Neutrophil (primary cell): ENCODE measurements around the gene HSPA5.
"Not testable (repeated sequence)": the region's sequence is repeated elsewhere in the genome, so short reads cannot be mapped to it uniquely, and the experiment has no call there.

Source experiments
- H3K27ac ChIP-seq: fragments of 200-600 bp; sonication (generic); 2 replicates; pipeline ENCODE4 v1.5.1; 2016; ENCODE audit warnings: mild to moderate bottlenecking, moderate library complexity
- H3K27me3 ChIP-seq: fragments of 200-600 bp; sonication (generic); 2 replicates; pipeline ENCODE4 v1.6.0; 2016; ENCODE audit warnings: mild to moderate bottlenecking
- H3K36me3 ChIP-seq: fragments of 200-600 bp; sonication (generic); 2 replicates; pipeline ENCODE4 v1.5.1; 2017
- H3K4me1 ChIP-seq, 2 experiments: fragments of 200-600 bp in 1 of 2; sonication (generic) in 1 of 2; 1 replicate in 1 of 2; 2 replicates in 1 of 2; pipeline versions ENCODE4 v1.5.1 to v1.6.1; 2013 to 2016; ENCODE audit warnings: low read depth in 1 of 2, low read length in 1 of 2, mild to moderate bottlenecking in 1 of 2, moderate library complexity in 1 of 2; ENCODE audit not compliant: control insufficient read depth in 1 of 2, insufficient read depth in 1 of 2
- H3K4me3 ChIP-seq, 2 experiments: fragments of 200-600 bp in 1 of 2; sonication (generic) in 1 of 2; 1 replicate in 1 of 2; 2 replicates in 1 of 2; pipeline ENCODE4 v1.5.1; 2013 to 2016; ENCODE audit warnings: low read depth in 1 of 2, low read length in 1 of 2, mild to moderate bottlenecking in 1 of 2, moderate library complexity in 1 of 2
- H3K9me3 ChIP-seq: fragments of 200-600 bp; sonication (generic); 2 replicates; pipeline ENCODE4 v1.5.1; 2016
- CTCF ChIP-seq: fragments of 200-600 bp; sonication (generic); IDR thresholded peaks from 2 replicates; pipeline ENCODE4 v1.5.1; 2016; ENCODE audit warnings: antibody characterized with exemption

HSPA5 gene

GRCh38 chr9:125202846-125203618, 38.1 kb downstream of the HSPA5 start:
- Histone ChIP-seq H3K4me1 (peaks cover 14 to 16% of the 10 kb centered on the region in 2 experiments), H3K4me3 (no peak overlapping the region), H3K27me3 (no peaks in the 10 kb centered on the region), H3K27ac (no peak overlapping the region), H3K36me3 (peaks cover 39% of the 10 kb centered on the region), H3K9me3 (no peaks in the 10 kb centered on the region)
- TF ChIP-seq CTCF = no peak

GRCh38 chr9:125200216-125201047, 40.7 kb downstream of the HSPA5 start, which contains the start of gene RABEPK:
Gene RABEPK (plus strand): TSS chr9:125200542. CDS start chr9:125203014, 2,472 bp downstream.
- H3K9me3 ChIP-seq = no peaks in the 10 kb centered on the region
- peaks cover 16 to 28% of the 10 kb centered on the region in 2 experiments for H3K4me1 ChIP-seq
- peak within 1 kb of the TSS; percentile 100 for H3K27ac ChIP-seq
- H3K36me3 ChIP-seq = peaks cover 13% of the 10 kb centered on the region
- peak; percentile 29 for TF ChIP-seq CTCF
- H3K27me3 ChIP-seq = no peaks in the 10 kb centered on the region
- peak within 1 kb of the TSS; percentile 73 to 96 for H3K4me3 ChIP-seq

GRCh38 chr9:125195591-125195990, 45.6 kb downstream of the HSPA5 start:
- H3K4me3 ChIP-seq, H3K36me3 ChIP-seq, H3K27me3 ChIP-seq, H3K9me3 ChIP-seq: not testable (repeated sequence)
- Histone ChIP-seq H3K4me1 (peaks cover 32 to 42% of the 10 kb centered on the region in 2 experiments), H3K27ac (peak overlapping the region; percentile 56)

GRCh38 chr9:125194466-125194865, 46.7 kb downstream of the HSPA5 start:
- H3K9me3 ChIP-seq, H3K36me3 ChIP-seq, H3K4me3 ChIP-seq, H3K27me3 ChIP-seq: not testable (repeated sequence)
- Histone ChIP-seq H3K4me1 (peaks cover 36 to 46% of the 10 kb centered on the region in 2 experiments), H3K27ac (peak overlapping the region; percentile 56)

GRCh38 chr9:125190361-125190801, 50.8 kb downstream of the HSPA5 start:
- peak overlapping the region; percentile 95 for H3K27ac ChIP-seq
- no peaks in the 10 kb centered on the region for H3K27me3 ChIP-seq
- no peak for TF ChIP-seq CTCF
- peak overlapping the region; percentile 89 to 98 for H3K4me3 ChIP-seq
- H3K36me3 ChIP-seq = peaks cover 9% of the 10 kb centered on the region
- peaks cover 48 to 52% of the 10 kb centered on the region in 2 experiments for H3K4me1 ChIP-seq
- no peaks in the 10 kb centered on the region for H3K9me3 ChIP-seq

- Histone ChIP-seq H3K4me1 (peaks cover 40 to 45% of the 10 kb centered on the region in 2 experiments), H3K27ac (peak within 1 kb of the TSS; percentile 95), H3K36me3 (peaks cover 9% of the 10 kb centered on the region), H3K27me3 (no peaks in the 10 kb centered on the region), H3K9me3 (no peaks in the 10 kb centered on the region), H3K4me3 (peak within 1 kb of the TSS; percentile 89 to 98)
- TF ChIP-seq CTCF = peak; percentile 84
Observed at GRCh38 chr9:125189361-125190289, 51.5 kb downstream of the HSPA5 start, which contains the start of gene PPP6C. Gene PPP6C (minus strand): TSS chr9:125189803. CDS start chr9:125189718, 85 bp downstream.
